HG03196 (cell line): ENCODE measurements around the gene TMEM109.

ENCODE experiments used
- ATAC-seq: cut with Tn5 transposase; IDR thresholded peaks from one replicate; pipeline ENCODE4 v1.9.1; 2021; ENCODE audit not compliant: unreplicated experiment

Gene TMEM109

GRCh38 chr11:60960405-60960804, 46.4 kb downstream of the TMEM109 start:
- ATAC-seq = no peak

GRCh38 chr11:60964801-60965200, 50.8 kb downstream of the TMEM109 start:
- no peak for ATAC-seq

- no peak for ATAC-seq
Measured at GRCh38 chr11:60966890-60967289, 52.9 kb downstream of the TMEM109 start.

GRCh38 chr11:60968223-60968622, 54.3 kb downstream of the TMEM109 start:
- no peak for ATAC-seq

GRCh38 chr11:60970369-60970774, 56.4 kb downstream of the TMEM109 start:
- ATAC-seq = no peak

GRCh38 chr11:60970890-60971289, 56.9 kb downstream of the TMEM109 start:
- ATAC-seq = no peak

- ATAC-seq = no peak
Measured at GRCh38 chr11:60971520-60971919, 57.6 kb downstream of the TMEM109 start, which contains the start of gene CD6. Gene CD6, plus strand, starts transcription at chr11:60971680. Its CDS starts 186 bp downstream, at chr11:60971866.

DNA sequence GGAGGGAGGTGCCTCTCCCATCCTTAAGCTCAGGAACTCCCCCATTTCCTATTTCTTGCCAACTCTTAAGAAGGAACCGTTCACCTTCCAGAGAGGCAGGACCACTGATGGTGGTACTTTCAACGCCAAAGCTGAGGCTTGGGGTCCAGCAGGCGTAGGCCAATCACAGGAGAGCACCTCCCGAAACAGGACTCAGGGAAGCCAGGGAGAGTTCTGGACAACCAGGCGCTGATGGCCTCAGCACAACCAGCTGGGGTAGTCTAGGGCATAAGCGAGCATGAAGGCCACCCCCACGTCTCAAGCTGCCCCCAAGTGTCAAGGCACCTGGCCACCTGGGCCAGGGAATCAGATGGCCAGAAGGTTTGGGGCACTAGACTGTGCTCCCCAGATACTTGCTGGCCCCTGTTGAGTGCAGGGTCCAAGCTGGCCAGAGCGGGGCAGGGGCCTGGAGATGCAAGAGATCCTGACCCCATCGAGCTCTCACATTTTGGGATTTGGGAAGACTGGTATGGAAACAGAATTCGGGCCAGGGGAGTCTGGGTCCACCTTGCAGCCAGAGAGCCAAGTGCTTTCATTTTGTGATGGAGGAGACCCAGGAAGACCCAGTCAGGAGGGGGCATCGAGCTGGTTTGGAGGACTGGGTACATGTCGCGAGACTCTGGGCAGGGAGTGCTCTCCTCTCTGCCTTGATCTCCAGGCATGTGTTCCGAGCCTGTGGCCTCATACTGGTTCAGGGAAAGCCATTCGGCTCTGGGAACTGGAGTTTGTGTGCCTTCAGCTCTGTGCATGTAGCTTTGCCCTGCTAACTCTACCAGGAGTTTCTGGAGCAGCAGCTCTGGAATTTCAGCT, 58.4 kb downstream of the TMEM109 start:
- no peak for ATAC-seq
